Suppressor macrophage treated with lipopolysaccharide for 1 hour (primary cell): ENCODE measurements around the gene CADPS2.
"Not testable (repeated sequence)": the region's sequence is repeated elsewhere in the genome, so short reads cannot be mapped to it uniquely, and the experiment has no call there.

Experiments
- DNase-seq, 3 donors: peaks; one replicate each; pipeline ENCODE4 v3.0.0-alpha.2; 2020 to 2022

Gene CADPS2

DNA sequence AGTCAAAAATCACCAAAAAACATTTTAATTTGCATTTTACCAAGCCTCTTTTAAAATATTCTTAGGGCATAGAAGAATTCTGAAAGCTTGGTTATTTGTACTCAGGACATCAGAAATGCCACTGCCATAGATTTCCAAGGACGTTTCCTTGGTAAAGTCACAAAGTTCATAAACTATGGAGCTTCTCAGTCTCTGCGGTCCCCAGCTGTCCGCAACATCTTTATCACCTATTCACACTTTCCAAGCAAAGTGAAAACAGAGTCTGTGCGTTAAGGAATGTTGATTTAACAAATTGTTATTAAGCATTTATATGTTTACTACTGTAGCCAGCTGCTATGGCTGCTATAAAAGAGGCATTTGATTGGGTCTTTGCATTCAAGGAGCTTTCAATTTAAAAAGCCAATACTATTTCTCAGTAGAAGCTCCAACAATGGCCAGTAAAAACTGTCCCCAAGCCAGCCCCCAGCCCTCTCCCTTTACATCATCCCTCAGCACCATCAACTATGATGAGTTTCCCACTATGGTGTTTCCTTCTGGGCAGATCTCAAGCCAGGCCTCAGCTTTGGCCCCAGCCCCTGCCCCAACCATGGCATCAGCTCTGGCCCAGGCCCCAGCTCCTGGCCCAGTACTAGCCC lies 36.8 kb downstream of the CADPS2 start:
- DNase-seq = no peak

GRCh38 chr7:122847871-122848473 lies 38.3 kb downstream of the CADPS2 start:
- DNase-seq = no peak

- no peak for DNase-seq
Observed at GRCh38 chr7:122846591-122846990, 39.7 kb downstream of the CADPS2 start.

DNA sequence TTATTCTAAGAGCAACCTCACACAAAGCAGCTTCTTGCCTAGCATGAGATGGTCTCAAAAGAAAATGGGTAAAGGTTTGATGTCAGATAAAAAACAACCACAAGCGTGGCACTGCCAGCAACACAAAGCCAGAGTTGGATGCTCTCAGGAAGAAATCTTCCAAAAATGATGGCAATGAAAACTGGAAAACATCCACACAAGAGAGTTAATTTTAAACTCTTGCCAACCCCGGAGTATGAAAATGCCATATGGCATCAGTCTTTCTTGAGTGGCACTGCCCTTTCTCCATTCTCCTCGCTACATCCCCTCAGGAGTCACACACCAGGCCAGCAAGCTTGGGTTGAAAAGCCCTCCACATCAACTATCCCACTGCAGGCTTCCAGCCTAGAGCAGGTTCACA lies 41.0 kb downstream of the CADPS2 start:
- DNase-seq = no peak

- DNase-seq = no peak
Observed at GRCh38 chr7:122844191-122844988, 41.9 kb downstream of the CADPS2 start.

DNA sequence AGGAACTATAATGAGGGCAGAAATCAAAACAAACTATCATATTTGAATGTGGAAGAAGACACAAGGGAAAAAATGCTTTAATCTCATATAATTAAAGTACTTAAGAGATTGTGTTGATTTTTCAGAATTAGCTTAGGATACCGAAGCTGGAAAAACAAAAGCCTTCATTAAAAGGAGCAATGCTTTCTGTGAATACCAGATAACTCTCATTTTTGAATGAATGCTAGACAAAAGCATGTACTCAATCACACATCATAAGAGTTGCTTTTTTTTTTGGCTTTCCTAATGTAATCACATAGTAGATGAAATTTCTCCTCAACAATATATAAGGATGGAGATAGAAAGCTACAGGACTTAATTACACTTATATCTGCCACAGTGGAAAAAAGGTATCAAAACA lies 43.3 kb downstream of the CADPS2 start:
- no peak for DNase-seq

- DNase-seq = not testable (repeated sequence)
Observed at GRCh38 chr7:122836286-122836685, 50.0 kb downstream of the CADPS2 start.

- DNase-seq = not testable (repeated sequence)
Observed at GRCh38 chr7:122834571-122834942, 51.7 kb downstream of the CADPS2 start.

GRCh38 chr7:122833888-122834570 lies 52.2 kb downstream of the CADPS2 start:
- no peak for DNase-seq

DNA sequence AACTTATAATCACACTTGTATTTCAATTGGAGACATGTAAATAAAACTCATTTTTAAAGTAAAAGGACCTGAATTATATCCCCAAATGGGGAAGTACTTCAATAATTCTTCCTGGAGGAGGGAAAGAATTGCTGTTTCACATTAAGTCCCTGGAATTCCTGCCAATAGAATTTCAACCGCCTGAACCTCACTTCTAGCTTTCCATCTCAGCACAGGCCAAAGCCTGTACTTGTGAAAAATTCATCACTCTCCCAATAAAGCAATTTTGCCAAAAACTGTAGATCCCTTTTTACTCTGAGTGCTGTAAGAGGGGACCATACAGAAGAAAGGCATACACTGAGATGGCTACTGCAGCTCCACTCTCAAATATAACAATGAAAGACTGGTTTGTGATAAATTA lies 54.8 kb downstream of the CADPS2 start:
- no peak for DNase-seq

DNA sequence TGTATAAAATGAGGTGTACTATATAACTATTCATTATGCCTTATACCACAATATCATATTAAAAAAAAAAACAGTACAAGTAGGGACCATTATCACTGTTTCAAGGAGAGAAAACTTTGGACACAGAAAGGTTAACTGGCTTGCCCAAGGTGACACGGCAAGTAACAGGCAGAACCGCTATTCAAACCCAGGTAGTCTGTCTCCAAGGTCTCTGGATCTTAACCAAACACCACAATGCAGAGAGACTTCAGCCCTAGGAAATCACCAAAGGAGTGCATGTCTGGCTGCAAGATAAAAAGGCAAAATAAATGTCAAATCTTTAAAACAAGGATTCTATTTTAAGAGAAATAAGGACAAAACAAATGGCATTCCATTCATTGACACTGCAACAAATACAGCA lies 56.3 kb downstream of the CADPS2 start:
- no peak for DNase-seq

DNA sequence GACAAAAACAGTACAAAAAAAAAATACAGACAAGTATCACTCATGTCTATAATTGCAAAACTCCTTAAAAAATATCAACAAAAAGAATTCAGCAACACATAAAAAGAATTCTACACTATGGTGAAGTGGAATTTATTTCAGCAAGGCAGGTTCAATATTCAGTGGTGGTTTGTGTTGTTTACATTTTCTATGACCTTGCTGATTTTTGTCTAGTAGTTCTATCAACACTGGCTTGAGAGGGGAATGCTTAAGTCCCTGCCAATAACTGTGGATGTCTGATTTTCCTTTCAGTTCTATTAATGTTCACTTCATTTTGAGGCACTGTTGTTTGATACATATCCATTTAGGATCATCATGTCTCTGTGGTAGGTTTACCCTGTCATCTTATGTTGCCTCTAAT lies 58.5 kb downstream of the CADPS2 start:
- DNase-seq = no peak

GRCh38 chr7:122813845-122814244 lies 72.4 kb downstream of the CADPS2 start:
- DNase-seq = no peak

DNA sequence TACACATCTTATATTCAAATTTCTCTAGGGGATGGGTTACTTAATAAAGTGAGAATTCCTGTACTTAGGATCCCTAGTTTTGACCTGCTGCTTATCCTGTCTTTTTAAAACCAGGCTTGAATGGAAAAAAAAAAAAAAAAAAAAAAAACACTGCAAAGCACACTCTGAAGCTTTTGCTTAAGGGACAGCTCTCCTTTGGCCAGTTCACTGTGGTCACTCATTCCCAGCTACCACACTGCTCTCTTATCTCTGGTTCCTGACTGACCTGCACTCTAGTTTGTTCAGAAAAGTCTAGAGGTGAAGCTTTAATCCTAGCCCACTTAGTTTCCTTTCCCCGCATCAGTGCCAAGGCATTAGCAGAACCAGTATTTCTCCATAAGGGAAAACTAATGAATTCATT lies 82.4 kb downstream of the CADPS2 start:
- no peak for DNase-seq

DNA sequence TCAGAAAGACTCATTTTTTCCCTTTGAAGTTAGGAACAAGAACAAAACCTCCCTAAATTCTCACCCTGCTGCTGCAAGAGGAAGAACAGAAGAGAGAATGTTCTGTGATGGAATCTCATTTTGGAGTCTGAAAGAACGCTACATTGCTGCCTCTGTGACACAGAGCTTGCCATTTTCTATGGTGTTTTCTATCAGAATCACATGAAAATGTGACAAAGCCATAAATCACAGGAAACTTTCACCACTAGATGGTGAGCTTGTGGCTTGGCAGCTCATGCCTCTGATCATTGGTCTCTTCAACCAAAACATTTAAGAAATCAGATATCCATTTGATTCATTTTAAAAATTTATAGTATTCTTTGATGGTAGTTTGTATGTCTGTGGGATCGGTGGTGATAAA lies 82.9 kb downstream of the CADPS2 start:
- no peak for DNase-seq

DNA sequence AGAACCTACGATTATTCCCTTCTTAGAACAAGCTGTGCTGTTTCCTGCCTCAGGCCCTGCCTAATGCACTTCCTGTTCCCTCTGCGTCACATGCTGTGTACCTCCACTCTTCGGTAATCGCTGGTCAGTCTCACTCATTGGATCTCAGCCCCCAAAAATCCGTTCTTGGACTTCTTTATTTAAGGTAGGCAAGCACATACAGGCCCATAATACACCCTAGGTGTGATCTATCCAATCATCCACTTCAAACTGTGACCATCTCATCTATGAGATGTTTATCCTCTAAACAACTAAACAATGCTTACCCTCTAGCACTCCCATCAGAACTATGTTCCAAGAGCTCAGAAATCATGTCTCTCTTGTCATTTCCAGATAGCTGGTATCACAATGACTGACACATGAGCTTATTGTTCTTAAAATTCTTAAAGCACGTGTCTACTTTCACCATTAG lies 83.9 kb downstream of the CADPS2 start:
- no peak for DNase-seq

DNA sequence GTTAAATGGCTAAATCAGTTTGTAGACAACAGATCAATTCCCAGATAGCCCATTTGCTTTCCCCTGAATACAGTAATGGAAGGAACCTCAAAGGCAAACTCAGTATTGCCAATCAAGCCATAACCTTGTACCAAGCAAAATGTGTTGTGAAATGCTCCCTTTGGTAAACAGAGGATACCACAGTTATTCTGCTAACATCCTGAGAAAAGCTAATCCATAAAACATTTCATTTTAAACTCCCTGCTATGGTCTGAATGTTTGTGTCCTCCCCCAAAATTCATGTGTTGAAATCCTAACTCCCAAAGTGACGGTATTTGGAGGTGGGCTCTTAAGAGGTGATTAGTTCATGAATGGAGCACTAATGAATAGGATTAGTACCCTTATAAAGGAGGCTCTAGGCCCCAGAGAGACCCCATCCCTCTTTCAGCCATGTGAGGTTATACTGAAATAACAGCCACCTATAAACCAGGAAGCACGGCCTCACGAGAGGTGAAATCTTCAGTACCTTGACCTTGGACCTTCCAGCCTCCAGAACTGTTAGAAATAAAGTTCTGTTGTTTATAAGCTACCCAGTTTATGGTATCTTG lies 94.2 kb downstream of the CADPS2 start:
- DNase-seq = no peak

DNA sequence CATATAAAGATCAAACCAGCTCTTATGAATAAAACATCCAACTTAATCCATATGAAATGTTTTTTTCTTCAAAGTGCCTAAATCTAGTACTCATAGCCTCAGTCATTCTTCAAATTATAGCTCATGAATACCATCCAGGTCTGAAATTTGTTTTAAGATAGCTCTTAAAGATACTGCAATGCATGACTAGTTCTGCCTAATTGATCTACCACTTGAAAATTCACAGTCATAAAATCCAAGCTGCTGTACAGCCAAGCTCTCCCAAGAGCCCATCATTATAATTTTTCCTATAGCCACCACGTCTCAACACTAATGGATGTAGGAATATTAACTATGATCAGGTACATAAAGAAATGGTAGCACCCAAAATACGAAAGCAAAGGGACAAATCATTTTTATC lies 95.7 kb downstream of the CADPS2 start:
- DNase-seq = no peak

GRCh38 chr7:122790132-122790531 lies 96.1 kb downstream of the CADPS2 start:
- no peak for DNase-seq

DNA sequence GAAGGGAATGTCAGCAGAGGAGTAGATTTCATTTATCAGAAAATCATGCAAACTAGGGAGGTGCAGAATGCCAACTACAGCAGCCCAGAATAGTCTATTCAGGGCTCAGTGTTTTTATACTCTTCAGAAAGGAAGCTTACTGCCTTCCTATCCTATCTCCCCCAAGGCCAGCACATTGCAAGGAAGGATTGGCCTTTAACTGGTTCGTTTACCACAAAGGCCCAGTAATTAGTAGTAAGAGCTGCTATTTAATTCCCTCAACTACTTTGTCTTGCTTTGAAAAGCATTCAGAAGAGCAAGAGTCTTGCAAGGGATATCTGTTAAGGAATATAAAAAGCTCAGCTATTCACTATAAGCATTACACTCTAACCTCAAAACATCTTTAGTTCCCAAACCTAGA lies 97.1 kb downstream of the CADPS2 start:
- no peak for DNase-seq

- DNase-seq = no peak
Observed at GRCh38 chr7:122770686-122771335, 115.4 kb downstream of the CADPS2 start.

DNA sequence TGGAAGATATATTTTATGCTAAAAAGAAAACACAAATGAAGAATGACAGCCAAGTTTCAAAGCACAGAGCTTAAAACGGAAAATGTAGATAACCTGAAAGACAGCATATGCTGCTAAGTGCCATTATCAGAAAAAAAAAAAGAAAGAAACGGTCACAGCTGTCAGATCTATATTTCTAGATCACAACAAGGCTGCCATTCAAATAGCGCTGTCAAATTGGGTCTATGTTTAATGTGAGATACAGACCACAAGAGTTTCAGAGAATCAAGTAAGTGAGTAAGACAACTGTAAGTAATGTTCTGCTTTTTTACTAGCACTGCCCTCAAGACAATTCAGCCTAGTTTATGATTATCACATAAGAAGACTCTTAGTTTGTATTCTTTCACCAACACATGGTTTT lies 117.4 kb downstream of the CADPS2 start:
- no peak for DNase-seq

DNA sequence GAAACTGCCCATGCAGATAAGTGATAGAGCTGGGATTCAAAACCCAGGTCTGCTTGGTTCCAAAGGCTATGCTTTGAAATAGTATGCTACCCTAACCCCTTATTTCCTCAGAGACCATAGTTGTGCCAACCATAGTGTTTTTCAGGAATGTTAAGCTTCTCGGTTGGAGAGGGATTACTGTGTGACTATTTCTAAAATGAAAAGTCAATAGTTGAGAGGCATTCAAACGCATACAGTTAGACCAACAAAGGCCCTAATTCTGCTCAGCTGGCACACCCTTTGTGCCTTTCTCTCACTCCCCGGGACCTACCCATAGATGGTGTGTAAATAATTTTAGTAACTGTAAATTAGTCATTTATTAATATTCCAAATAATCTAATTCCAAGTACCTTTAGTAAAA lies 118.9 kb downstream of the CADPS2 start:
- no peak for DNase-seq
